ENCODE measurements around the gene CUTA.
A peak's percentile ranks its signal among the peaks of the same experiment; 100 is the strongest.

The CUTA gene

DNA sequence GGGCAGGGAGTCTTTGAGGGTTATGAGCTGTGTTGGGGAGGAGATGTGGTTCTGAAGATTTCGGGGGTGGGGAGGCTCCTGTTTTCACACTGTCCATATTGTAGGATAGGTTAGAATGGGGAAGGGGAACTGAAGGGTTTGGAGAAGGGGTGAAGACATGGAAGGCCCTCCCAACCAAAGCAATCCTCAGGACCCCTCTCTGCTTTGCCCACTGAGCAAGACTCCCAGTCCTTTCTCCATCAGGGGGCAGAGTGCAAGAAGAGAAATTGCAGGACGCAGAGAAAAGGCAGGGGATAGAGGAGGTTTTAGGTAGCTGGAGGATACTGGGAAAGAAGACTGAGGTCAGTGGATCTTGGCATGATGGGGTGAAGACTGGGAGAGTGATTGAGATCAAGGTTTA lies 5.9 kb upstream of the CUTA start:
- DNase-seq (ENCODE audit: low spot score) = no peak

GRCh38 chr6:33421344-33421643 lies 3.4 kb upstream of the CUTA start:
- no peak for DNase-seq (ENCODE audit: low spot score)

DNA sequence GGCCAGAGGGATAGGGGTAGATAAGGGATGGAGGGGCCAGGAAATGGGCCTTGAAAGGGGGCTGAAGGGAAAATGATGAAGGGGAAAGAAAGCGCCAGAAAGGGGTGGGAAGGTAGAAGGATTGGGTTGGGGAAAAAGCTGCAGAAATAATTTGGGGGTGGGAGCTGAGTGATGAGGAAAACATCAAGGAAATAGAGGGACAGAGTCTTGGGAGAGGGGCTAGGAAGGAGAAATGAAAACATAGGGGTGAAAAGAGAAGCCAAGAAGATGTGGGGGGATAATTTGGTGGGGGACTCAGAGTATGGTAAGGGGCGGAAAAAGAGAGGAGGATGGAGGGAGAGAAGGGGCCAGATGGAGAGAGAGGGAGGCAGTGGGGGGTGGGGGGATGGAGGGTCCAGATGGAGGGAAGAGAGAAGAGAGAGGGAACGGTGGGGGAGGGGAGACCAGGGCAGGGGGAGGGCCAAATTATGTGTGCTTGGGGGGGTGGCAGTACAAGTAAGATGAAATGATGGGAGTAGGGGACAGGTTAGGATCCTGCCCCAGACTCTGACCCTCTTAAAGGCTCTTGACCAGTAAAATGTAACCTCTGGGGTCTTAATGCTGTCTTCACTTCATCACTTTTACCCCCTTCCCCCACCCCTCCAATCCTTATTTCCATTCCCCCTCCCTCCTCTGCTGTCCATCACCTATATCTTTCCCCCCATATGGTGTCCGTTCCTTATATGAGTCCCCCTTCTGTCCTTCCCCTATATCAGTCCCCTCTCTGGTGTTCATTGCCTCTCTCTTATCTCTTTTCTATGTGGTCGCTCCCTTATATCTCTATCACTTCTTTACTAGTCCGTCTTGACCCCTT lies 2.8 kb upstream of the CUTA start:
- peak; percentile 46 for DNase-seq (ENCODE audit: low spot score)

DNA sequence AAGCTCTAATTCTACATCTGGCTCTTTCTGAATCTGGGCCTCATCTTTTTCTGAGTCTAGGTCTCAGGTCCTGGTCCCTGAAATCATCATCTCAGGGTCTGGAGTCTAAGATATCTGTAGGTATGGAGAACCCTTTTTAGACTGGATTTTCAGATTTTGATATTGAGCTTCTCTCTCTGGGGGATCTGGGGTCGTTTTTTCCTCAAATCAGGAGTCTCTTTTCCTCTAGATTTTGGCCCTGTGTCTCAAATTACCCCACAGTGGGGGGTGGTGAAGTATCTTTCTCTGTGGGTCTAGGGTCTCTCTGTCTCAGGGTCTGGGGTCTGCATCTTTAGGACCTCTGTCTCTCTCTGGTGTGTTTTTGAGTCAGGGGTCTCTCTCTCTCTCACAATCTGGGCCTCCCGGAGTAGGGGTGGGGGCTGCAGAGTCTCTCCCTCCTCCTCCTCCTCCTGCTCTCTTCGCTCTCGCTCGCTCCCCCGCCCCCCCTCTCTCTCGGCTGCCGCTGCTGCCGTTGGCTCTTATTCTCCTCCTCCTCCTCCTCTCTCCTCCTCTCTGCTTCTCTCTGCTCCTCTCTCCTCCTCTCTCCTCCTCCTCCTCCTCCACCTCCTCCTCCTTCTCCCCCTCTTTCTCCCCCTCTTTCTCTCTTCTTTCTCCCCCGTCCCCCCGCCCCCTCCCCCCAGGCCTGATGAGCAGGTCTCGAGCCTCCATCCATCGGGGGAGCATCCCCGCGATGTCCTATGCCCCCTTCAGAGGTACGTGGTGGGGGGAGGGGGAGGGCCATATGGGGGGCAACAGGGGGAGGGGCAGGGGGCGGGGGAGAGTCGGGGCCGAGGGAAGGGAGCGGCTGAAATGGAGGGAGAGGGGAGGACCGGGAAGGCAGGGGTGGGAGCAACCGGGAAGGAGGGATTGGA lies 1.9 kb upstream of the CUTA start, which contains the start of gene SYNGAP1:
Gene SYNGAP1 (plus strand): TSS at position 486 of the 911 bp plus-strand sequence. CDS start 200 bp downstream, at position 686.
- peak; percentile 74 for DNase-seq (ENCODE audit: low spot score)

DNA sequence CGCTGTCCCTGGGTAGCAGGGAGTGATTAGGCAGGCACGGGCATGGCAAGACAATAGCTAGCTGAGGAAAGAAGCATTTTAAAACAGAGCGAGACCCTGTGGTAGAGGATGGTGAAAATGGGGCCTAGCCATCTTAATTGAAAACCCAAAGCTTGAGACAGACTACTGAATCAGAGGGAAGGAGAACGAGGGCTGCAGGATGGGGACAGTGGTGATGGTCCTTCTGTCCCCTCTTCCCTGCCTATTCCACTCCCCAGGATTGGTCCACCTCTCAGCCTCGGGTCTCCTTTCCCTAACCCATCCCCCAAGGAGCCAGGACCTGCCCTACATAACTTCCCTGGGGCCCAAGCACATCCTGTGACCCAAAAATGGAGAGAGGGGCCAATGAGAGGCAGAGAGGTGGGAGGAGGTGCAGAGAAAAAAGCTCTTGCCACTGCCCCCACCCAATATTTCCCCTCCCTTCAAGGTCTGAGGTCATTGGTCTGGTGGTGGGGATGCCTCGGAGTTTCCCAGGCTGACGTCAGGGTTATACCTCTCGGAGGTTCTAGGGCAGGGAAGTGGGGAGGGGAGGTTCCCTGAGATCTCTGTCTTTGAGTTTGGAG lies 884 bp upstream of the CUTA start:
- peak; percentile 90 for DNase-seq (ENCODE audit: low spot score)

DNA sequence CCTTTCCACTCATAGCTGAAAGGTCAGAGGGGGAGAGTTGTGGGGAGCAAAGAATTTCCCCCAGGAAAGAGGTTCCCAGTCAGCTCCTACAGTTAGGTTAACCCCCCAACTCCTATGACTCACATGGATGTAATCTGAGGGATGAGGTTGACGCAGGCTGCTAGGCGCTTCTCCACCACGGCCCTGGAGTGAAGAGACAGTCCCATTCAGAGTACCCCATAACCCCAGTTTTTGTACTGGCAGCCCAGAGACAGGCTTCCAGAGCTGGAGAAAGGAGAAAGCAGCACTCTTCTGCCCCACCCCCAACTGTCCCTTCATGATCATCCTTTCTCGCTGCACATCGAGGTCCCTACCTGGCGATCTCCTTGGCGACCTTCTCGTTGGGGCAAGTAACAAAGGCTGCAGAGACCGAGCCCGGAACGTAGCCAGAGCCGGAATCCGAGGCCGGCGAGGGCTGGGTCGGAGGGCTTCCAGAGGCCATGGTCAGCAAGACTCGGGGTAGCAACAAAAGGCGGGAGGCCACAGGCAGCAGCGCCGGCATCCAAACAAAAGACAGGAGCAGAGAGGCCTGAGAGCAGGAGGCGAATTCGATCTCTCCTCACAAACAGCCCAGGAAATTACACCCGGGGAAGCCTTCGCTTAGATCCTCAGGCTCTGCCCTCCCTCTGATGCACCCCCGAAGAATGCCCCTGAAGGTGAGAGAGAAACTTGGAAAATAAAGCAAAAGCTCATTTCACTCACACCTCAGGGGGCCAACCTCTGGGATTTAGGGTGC lies 592 bp downstream of the CUTA start:
- DNase-seq (ENCODE audit: low spot score) = no peak

DNA sequence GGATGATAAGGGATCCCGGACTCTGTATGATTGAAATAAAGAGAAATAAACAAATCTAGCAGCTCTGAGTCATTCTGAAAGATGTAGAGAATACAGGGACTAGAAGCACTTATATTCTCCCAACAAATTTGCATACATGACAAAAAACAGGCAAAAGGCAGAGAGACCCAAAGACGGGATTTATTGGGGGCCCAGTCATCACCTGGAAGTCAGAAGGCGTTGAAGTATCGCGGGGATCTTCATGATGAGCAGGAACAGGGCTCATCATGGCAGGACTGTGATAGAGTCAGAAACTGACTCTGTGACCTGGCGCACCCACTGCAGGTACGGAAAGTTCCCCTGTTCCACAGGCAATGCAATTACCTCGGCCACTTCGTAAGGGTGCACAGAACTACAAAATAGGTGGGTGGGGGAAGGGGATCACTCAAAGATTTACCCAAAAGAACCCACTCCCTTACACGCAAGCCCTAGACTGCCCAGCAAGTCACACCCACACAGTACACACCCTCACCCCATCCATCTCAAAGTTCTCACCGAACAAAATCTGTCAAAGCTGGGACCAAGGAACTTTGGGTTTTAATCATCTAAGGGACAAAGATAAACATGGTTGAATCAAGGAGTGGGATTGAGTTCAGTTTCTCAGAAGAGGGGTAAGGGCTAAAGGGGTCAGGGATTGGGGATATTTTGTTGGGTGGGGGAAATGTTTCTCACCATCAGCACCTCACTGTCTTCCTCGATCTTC lies 1.4 kb downstream of the CUTA start:
- DNase-seq (ENCODE audit: low spot score) = no peak

DNA sequence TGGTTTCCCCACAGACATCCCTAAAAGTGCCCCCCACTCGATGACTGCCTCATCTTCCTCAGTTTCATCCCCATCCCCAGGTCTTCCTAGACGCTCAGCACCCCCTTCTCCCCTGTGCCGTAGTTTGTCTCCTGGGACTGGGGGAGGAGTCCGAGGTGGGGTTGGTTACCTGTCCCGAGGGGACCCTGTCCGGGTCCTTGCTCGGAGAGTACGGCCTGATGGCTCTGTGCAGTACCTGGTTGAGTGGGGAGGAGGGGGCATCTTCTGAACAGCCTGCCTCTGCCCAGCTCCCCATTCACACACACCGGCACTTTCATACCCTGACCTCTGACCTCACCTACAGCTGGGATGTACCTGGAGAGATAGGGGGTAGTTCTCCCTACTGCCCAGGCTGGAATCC lies 2.1 kb downstream of the CUTA start:
- DNase-seq (ENCODE audit: low spot score) = no peak

DNA sequence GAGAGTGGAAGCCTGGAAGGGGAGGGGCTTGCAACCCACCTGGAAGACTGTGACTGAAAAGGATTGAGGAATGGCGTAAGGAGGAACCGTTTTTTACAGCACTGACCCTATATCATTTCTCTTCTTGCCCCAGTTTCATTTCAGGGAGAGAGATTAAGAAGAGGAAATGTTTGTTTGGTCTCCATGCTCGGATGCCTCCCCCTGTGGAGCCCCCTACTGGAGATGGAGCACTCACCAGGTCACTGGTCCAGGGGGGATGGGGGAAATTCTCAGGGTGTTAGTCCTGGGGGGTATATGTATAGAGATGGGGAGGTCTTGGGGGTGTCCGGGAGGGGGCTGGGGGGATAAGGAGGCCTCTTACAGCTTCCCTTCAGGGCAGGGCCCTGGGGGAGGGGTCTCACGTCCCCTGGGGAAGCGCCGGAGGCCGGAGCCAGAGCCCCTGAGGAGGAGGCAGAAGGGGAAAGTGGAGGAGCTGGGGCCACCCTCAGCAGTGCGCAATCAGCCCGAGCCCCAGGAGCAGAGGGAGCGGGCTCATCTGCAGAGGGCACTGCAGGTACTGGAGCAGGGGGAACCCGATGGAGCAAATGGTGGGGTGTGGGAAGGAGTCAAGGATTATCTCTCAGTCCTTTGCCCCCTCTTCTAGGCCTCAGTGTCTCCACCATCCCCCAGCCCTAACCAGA lies 3.2 kb downstream of the CUTA start:
- DNase-seq (ENCODE audit: low spot score) = no peak

DNA sequence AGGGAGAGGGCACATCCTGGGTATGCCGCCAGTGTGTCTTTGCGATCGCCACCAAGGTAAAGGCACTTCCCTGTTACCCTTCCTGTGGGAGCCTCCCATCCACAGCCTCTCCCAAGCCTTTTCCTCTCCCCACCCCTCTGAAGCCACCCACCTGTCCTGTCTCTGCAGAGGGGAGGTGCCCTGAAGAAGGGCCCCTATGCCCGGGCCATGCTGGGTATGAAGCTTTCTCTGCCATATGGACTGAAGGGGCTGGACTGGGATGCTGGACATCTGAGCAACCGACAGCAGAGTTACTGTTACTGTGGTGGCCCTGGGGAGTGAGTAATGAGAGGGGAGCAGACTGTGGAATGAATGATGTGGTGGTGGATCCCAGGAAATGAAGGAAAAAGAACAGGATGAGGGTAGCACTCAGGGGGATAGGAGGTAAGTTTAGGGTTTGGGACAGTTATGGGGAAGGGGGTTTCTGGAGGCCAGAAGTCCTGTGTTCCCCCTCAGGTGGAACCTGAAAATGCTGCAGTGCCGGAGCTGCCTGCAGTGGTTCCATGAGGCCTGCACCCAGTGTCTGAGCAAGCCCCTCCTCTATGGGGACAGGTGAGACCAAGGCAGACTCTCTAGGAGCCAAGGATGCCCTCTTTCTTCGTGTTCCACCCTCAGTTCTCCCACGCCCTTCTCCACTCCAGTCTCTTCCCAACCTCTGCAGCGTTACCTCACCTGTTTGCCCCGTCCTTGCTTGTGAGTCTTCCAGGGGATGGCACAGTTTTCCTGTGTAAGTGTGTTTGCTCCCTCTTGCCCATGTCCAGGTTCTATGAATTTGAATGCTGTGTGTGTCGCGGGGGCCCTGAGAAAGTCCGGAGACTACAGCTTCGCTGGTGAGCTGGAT lies 4.4 kb downstream of the CUTA start:
- DNase-seq (ENCODE audit: low spot score) = no peak

DNA sequence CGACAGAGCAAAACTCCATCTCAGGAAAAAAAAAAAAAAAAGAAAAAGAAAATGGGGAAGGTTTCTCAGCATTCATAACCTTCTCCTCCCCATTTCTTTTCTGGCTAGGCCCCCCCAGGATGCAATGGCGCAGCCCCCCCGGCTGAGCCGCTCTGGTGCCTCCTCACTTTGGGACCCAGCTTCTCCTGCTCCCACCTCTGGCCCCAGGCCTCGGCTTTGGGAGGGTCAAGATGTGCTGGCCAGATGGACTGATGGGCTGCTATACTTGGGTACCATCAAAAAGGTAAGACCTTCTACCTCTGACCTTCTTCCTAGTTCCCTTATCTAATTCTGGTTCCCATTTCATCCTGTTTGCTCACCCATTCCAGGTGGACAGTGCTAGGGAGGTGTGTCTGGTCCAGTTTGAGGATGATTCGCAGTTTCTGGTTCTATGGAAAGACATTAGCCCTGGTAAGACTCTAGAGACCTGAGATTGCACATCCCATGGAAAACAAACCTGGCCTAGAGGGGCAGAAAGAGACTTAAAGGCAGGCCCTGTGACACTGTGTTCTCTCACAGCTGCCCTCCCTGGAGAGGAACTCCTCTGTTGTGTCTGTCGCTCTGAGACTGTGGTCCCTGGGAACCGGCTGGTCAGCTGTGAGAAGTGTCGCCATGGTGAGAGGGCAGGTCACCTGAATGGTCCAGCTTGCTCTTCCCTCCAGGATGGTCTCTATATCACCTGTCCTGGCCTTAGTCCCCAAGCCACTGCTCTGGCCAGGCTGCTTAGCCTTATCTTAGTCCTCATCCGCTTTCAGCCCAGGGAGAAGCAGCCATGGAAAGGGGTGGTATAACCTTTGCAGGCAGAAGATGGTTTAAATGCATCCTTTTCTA lies 5.5 kb downstream of the CUTA start:
- DNase-seq (ENCODE audit: low spot score) = peak; percentile 26

- DNase-seq (ENCODE audit: low spot score) = no peak
Observed at GRCh38 chr6:33411632-33412005, 6.3 kb downstream of the CUTA start.

DNA sequence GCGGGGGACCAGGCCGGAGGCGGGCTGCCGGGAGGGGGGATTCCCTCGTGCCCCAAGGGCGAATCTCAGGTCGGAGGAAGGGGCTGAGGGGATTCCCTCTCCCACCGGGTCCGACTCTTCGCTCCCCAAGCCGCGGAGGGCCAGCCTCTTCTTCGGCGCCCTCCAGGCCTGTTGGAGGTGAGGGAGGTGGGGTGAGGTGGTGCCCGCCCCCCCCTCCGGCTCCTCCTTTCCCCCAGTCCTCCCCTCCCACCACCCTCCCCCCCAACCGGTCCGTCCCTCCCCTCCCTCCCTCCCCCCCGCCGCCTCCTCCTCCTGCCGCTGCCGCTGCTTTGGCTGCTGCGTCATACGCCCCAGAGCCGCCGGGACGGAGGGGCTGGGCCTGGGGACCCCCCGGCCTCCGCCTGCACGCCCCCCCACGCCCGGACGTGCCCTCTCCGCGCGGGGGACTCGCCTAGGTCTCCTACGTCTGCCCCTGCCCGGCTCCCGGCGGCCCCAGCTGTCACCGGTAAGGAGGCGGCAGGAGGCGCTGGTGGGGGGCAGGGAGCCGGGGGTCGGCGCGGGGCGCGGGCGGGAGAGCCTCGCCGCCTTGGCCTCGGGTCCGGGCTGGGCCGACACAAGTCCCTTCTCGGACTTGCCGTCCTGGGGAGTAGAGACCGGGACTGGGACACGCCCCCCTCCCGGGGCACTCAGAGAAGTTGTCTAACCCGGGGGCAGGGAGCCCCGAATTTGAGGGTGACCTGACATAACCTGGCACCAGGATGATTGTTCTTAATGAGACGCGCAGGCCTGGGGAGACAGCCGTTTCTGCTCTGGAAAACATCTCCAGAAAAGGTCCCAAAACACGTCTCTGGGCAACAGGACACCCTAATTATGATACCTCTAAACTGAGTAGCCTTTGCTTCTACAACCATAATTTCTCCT lies 6.9 kb downstream of the CUTA start, which contains the start of gene PHF1:
Gene PHF1 (plus strand): TSS at position 304 of the 921 bp plus-strand sequence. CDS start 1,250 bp downstream, outside the sequence.
- no peak for DNase-seq (ENCODE audit: low spot score)

GRCh38 chr6:33410050-33410710 lies 7.7 kb downstream of the CUTA start:
- DNase-seq (ENCODE audit: low spot score) = peak; percentile 97

- peak; percentile 53 for DNase-seq (ENCODE audit: low spot score)
Observed at GRCh38 chr6:33407132-33407718, 10.7 kb downstream of the CUTA start.

DNA sequence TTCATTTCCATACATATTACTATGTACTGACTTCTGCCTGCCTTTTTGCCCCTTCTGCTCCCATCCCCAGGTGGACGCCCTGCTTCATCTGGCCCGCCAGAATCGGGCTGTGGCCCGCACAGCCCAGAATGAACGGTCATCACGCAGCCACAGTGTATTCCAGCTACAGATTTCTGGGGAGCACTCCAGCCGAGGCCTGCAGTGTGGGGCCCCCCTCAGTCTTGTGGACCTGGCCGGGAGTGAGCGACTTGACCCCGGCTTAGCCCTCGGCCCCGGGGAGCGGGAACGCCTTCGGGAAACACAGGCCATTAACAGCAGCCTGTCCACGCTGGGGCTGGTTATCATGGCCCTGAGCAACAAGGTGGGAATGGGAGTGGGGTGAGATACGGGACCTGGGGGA lies 11.8 kb downstream of the CUTA start:
- DNase-seq (ENCODE audit: low spot score) = no peak

Data from cerebellar cortex (tissue), 1 donor.